ENCODE measurements around the gene RASGRP1. TPM values are rescaled to one million over a fixed set of nuclear protein-coding genes. Genes with fewer than 3 reads are reported as not detected.

Gene RASGRP1
- total RNA-seq, 3 donors from 2014 or later (not counting 1 experiment from before 2014, with no cell fraction given): 65.9 to 122 (median 96.5) TPM

DNA sequence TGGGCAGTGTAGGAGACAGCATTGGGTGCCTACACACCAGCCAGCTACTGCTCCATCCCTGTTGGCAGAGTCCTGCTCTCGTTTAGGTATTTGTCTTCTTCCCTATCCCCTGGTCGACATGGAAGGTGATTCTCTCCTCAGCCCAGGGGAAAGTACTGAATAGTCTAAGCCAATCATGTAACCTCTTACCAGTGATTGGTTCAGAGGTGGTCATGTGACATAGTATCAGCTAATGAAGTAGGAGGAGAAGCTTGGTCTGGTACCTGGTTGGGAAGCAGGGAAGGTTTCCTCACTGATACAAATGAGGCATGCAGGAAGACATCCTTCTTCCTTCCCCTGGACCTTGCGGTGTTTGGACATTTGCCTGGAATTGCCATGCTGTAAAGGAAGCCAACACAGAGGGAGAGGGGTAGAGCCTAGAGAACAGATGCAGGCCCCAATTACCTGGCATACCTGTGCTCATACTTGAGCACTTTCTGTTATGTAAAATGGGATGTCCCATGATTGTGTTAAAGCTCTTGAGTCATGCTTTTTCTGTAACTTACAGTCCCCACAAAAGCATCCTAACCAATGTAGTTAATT lies 32.7 kb upstream of the RASGRP1 start:
- no peaks in the 10 kb centered on the region for H3K36me3 ChIP-seq (ENCODE audit: control insufficient read depth, insufficient read depth, low read length)
- H3K4me3 ChIP-seq (ENCODE audit: low read length): no peak overlapping the region
- TF ChIP-seq, protein P1, sequence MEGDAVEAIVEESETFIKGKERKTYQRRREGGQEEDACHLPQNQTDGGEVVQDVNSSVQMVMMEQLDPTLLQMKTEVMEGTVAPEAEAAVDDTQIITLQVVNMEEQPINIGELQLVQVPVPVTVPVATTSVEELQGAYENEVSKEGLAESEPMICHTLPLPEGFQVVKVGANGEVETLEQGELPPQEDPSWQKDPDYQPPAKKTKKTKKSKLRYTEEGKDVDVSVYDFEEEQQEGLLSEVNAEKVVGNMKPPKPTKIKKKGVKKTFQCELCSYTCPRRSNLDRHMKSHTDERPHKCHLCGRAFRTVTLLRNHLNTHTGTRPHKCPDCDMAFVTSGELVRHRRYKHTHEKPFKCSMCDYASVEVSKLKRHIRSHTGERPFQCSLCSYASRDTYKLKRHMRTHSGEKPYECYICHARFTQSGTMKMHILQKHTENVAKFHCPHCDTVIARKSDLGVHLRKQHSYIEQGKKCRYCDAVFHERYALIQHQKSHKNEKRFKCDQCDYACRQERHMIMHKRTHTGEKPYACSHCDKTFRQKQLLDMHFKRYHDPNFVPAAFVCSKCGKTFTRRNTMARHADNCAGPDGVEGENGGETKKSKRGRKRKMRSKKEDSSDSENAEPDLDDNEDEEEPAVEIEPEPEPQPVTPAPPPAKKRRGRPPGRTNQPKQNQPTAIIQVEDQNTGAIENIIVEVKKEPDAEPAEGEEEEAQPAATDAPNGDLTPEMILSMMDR (IDR thresholded peaks at IDR 0.05): no peak
- Mint-ChIP-seq H3K4me3 (no peak overlapping the region), H3K27ac (no peak overlapping the region), H3K27me3 (ENCODE audit: low read depth in 2 of 2) (peaks cover 0 to 7% of the 10 kb centered on the region in 2 donors), H3K9me3 (no peaks in the 10 kb centered on the region), H3K36me3 (no peaks in the 10 kb centered on the region), H3K4me1 (no peaks in the 10 kb centered on the region)
- no peak for ATAC-seq
- intact Hi-C loops (cut with micrococcal nuclease): no loop called here
- no peak for DNase-seq
- no peaks in the 10 kb centered on the region for H3K9me3 ChIP-seq (ENCODE audit: control insufficient read depth, insufficient read depth, low read length)
- no peak overlapping the region for H3K27ac ChIP-seq (ENCODE audit: low read length)
- no peaks in the 10 kb centered on the region for H3K27me3 ChIP-seq (ENCODE audit: control insufficient read depth, insufficient read depth, low read length)
- 100% methylated on average over 3 of the region's 3 CpGs for WGBS (ENCODE audit: insufficient coverage)
- no peaks in the 10 kb centered on the region for H3K4me1 ChIP-seq (ENCODE audit: control insufficient read depth, insufficient read depth, low read length)

DNA sequence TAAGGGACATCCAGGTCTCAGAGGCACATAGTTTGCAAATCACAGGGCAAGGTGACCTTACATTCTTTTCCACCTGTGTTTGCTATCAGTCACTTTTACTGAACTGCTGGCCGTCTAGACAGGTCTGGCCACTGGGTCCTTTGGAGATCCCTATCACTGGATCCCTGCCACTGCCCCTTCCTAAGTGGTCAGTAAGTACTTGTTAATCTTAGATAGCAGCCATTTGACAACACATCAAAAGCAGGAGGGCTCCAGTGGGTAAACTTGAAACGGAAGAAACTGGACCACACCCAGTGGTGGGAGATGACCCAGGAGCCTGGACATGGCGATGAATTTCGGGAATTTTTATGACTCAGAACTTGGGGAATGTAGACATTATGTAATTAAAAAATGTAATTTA lies 28.9 kb upstream of the RASGRP1 start:
- no peaks in the 10 kb centered on the region for H3K27me3 ChIP-seq (ENCODE audit: control insufficient read depth, insufficient read depth, low read length)
- WGBS (ENCODE audit: insufficient coverage): 96% methylated on average over 4 of the region's 4 CpGs

DNA sequence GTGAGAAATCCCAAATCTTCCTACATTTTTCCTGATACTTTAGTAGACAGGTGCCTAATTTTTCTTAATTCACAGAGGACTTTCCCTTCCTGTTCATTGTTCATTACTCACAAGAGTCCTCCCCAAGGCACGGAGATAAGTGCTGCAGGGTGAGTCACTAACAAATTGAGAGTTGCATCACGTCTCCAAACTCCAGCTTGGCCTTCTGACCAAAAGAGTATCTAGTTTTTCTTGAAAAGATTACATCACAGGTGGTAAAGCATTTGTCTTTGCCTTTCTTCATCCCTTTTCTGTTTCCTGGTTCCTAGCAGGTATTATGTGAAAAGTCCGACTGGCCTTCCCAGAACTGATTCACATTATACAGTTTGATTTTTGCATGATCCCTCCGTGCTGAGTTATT lies 24.9 kb upstream of the RASGRP1 start:
- intact Hi-C loops (cut with micrococcal nuclease): no loop called here
- no peak overlapping the region for H3K4me3 Mint-ChIP-seq
- no peak overlapping the region for H3K27ac ChIP-seq (ENCODE audit: low read length)
- no peaks in the 10 kb centered on the region for H3K27me3 ChIP-seq (ENCODE audit: control insufficient read depth, insufficient read depth, low read length)
- TF ChIP-seq, protein P1 (IDR thresholded peaks at IDR 0.05): no peak
- WGBS (ENCODE audit: insufficient coverage): 87% methylated on average over 4 of the region's 4 CpGs
- ATAC-seq: no peak
- DNase-seq: no peak
- no peak overlapping the region for H3K4me3 ChIP-seq (ENCODE audit: low read length)
- H3K4me1 ChIP-seq (ENCODE audit: control insufficient read depth, insufficient read depth, low read length): peaks cover 6% of the 10 kb centered on the region
- H3K36me3 ChIP-seq (ENCODE audit: control insufficient read depth, insufficient read depth, low read length): no peaks in the 10 kb centered on the region
- no peaks in the 10 kb centered on the region for H3K9me3 Mint-ChIP-seq
- H3K36me3 Mint-ChIP-seq: no peaks in the 10 kb centered on the region
- no peak overlapping the region for H3K27ac Mint-ChIP-seq
- H3K9me3 ChIP-seq (ENCODE audit: control insufficient read depth, insufficient read depth, low read length): no peaks in the 10 kb centered on the region
- H3K4me1 Mint-ChIP-seq: peaks cover 14 to 15% of the 10 kb centered on the region in 2 donors
- peaks cover 0 to 4% of the 10 kb centered on the region in 2 donors for H3K27me3 Mint-ChIP-seq (ENCODE audit: low read depth in 2 of 2)

More for the DNA sequence above, 28.9 kb upstream of the RASGRP1 start:
- H3K36me3 Mint-ChIP-seq: no peaks in the 10 kb centered on the region
- intact Hi-C loops (cut with micrococcal nuclease): no loop called here
- H3K4me1 ChIP-seq (ENCODE audit: control insufficient read depth, insufficient read depth, low read length): no peaks in the 10 kb centered on the region
- ATAC-seq: no peak
- no peaks in the 10 kb centered on the region for H3K4me1 Mint-ChIP-seq
- no peak overlapping the region for H3K27ac Mint-ChIP-seq
- peaks cover 0 to 7% of the 10 kb centered on the region in 2 donors for H3K27me3 Mint-ChIP-seq (ENCODE audit: low read depth in 2 of 2)
- DNase-seq: no peak
- H3K36me3 ChIP-seq (ENCODE audit: control insufficient read depth, insufficient read depth, low read length): no peaks in the 10 kb centered on the region
- H3K9me3 Mint-ChIP-seq: no peaks in the 10 kb centered on the region
- no peak overlapping the region for H3K4me3 Mint-ChIP-seq
- H3K27ac ChIP-seq (ENCODE audit: low read length): no peak overlapping the region
- H3K9me3 ChIP-seq (ENCODE audit: control insufficient read depth, insufficient read depth, low read length): no peaks in the 10 kb centered on the region
- H3K4me3 ChIP-seq (ENCODE audit: low read length): no peak overlapping the region
- TF ChIP-seq, protein P1 (IDR thresholded peaks at IDR 0.05): no peak

DNA sequence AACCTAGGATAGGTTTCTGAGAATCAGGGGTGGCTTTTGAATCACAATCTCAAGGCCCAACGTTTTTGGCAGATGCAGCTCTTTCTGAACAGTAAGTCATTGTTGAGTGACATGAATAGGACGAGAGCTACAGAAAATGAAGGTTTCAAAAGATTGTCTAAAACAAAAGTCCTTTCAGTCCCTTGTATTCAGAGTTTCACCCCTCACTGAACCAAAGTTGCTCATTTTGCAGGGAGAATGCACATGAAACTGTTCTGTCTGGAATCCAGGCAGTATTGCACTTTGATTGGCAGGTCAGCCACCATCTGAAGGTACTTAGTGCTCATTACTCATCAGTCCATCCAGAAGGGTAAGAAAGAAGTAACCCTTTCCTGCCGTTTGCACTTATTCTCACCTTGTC lies 24.1 kb upstream of the RASGRP1 start:
- no peak for ATAC-seq
- H3K36me3 ChIP-seq (ENCODE audit: control insufficient read depth, insufficient read depth, low read length): no peaks in the 10 kb centered on the region
- Mint-ChIP-seq H3K4me3 (no peak overlapping the region), H3K9me3 (peaks cover 0 to 1% of the 10 kb centered on the region in 2 donors), H3K36me3 (no peaks in the 10 kb centered on the region), H3K27ac (no peak overlapping the region), H3K27me3 (ENCODE audit: low read depth in 2 of 2) (no peaks in the 10 kb centered on the region), H3K4me1 (peaks cover 14 to 19% of the 10 kb centered on the region in 2 donors)
- no peak for DNase-seq
- WGBS (ENCODE audit: insufficient coverage): 83% methylated on average over 3 of the region's 3 CpGs
- no peaks in the 10 kb centered on the region for H3K9me3 ChIP-seq (ENCODE audit: control insufficient read depth, insufficient read depth, low read length)
- intact Hi-C loops (cut with micrococcal nuclease): no loop called here
- no peak overlapping the region for H3K27ac ChIP-seq (ENCODE audit: low read length)
- peaks cover 6% of the 10 kb centered on the region for H3K4me1 ChIP-seq (ENCODE audit: control insufficient read depth, insufficient read depth, low read length)
- TF ChIP-seq, protein P1 (IDR thresholded peaks at IDR 0.05): no peak
- no peaks in the 10 kb centered on the region for H3K27me3 ChIP-seq (ENCODE audit: control insufficient read depth, insufficient read depth, low read length)
- no peak overlapping the region for H3K4me3 ChIP-seq (ENCODE audit: low read length)
